GM18861 (cell line): ENCODE measurements around the gene CYTIP.
"Not testable (repeated sequence)": the region's sequence is repeated elsewhere in the genome, so short reads cannot be mapped to it uniquely, and the experiment has no call there.

Experiments used
- ATAC-seq: cut with Tn5 transposase; IDR thresholded peaks from one replicate; pipeline ENCODE4 v1.9.1; 2021; ENCODE audit not compliant: unreplicated experiment

The CYTIP gene

DNA sequence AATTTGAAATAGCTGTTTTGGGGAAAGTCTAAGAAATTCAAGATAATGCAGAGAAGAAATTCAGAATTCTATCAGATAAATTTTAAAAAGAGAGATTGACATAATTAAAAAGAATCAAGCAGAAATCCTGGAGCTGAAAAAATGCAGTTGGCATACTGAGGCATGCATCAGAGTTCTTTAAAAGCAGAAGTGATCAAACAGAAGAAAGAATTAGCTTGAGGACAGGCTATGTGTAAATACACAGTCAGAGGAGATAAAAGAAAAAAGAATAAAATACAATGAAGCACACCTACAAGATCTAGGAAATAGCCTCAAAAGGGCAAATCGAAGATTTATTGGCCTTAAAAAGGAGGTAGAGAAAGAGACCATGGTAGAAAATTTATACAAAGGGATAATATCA, 57.1 kb downstream of the CYTIP start:
- no peak for ATAC-seq

DNA sequence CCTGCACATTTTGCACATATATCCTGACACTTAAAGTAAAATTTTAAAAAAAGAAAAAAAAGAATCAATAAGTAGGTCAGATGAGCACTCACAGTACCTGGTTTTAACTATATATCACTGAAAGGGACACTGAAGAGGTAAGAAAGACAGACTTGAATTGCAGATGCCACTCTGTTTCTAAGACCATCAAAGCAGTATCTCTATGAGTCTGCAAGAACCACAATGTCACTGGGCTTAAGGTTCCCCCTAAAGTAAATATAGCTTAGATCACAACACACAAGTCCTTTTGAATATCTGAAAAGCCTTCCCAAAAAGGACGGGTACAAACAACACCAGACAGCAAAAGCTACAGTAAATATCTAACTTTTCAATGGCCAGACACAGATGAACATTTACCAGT, 57.6 kb downstream of the CYTIP start:
- ATAC-seq: no peak

DNA sequence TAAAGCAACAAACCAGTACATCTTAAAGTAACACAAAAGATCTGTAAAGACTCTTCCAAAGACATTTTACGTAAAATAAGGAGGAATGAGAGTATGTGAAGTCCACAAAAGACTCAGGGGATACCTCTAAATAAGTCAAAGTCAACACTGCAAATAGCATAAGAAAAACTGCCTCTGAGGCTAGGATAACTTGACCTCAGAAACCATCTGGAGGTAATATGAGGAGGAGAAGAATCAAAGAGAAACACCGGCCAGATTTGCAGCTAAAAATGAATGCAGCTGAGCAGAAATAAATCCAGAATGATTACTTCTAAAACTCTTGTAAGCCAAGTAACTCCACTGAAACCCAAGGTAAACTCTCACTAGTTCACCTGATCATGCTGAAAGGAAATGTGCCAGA, 66.0 kb downstream of the CYTIP start:
- ATAC-seq: no peak

DNA sequence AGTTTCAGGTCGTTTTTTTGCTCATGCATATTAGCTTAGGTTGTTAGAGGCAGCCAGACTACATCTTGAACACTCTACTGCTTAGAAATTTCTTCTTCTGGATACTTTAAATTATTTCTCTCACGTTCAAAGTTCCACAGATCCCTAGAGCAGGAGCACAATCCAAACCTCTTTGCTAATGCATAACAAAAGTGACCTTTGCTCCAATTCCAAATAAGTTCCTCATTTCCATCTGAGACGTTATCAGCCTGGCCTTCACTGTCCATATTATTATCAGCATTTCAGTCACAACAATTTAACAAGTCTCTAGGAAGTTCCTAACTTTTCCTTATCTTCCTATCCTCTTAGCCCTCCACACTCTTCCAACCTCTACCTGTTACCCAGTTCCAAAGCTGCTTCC, 67.8 kb downstream of the CYTIP start:
- ATAC-seq: no peak

DNA sequence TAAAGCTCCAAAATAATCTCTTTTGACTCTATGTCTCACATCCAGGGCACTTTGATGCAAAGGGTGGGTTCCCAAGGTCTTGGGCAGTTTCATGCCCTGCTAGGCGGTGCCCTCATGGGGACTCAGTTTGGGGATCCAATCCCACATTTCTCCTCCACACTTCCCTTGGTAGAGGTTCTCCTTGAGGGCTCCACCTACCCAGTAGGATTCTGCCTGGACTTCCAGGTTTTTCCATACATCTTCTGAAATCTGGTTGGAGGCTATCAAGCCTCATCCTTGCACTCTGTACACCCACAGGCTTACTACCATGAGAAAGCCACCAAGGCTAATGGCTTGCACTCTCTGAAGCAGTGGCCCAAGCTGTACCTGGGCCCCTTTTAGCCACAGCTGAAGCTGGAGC, 68.5 kb downstream of the CYTIP start:
- ATAC-seq: no peak

DNA sequence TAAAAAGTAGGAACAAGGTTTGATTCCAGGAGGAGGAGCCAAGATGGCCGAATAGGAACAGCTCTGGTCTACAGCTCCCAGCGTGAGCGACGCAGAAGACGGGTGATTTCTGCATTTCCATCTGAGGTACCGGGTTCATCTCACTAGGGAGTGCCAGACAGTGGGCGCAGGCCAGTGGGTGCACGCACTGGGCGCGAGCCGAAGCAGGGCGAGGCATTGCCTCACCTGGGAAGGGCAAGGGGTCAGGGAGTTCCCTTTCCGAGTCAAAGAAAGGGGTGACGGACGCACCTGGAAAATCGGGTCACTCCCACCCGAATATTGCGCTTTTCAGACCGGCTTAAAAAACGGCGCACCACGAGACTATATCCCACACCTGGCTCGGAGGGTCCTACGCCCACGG, 75.4 kb downstream of the CYTIP start:
- ATAC-seq: not testable (repeated sequence)

DNA sequence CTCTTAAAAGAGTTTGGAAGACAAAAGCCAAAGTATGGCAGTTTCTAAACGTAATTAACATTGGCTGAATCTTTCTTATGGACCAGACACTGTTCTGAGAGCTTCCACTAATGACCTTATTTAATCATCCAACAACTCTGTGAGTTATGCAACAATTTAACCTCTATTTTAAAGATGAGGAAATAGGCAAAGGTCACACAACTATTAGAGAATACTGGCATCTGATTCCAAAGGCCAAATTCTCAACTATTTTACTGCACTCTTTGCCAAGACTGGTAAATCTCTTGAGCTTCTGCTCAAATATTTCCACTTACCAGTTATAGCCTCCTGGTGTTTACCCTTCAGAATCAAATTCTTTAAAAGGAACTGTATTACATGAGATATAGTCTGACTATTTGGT, 76.2 kb downstream of the CYTIP start:
- ATAC-seq: no peak
